ENCODE measurements around the gene MYO1F.
A peak's percentile ranks its signal among the peaks of the same experiment; 100 is the strongest.
"Not testable (repeated sequence)": the region's sequence is repeated elsewhere in the genome, so short reads cannot be mapped to it uniquely, and the experiment has no call there.

Gene MYO1F

DNA sequence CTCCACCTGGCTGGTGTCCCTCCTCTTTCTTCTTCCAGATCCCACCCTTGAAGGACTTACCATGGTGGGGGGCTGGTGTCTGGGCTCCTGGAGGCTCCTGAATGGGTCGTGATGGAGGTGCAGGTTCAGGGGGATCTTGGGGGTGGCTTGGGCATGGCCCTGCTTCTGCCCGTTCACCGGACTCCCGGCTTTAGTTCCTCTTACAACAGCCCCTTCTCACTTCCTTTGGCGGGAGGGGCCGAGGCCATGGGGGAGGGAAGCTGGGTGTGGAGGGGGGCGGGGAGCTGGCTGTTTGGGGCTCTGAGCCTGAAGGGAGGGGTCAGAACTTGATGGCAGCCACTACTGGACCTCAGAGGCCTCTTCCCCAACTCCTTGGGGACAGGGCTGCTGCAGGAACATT, at the start of gene MYO1F:
Gene MYO1F, minus strand, starts transcription at position 196 of the 400 bp plus-strand sequence. Its CDS starts 133 bp downstream, at position 63.
- DNase-seq (ENCODE audit: low read depth in 2 of 2) = no peak

DNA sequence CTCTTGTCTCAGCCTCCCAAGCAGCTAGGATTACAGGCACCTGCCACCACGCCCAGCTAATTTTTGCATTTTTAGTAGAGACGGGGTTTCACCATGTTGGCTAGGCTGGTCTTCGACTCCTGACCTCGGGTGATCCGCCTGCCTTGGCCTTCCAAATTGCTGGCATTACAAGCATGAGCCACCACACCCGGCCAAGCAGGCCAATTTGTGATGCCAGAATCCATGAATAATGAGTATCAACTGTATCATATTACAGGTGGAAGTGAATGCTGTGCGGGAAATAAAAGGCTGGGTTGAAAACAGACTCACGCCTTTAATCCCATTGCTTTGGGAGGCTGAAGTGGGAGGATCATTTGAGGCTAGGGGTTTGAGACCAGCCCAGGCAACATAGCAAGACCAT, 49.6 kb upstream of the MYO1F start:
- DNase-seq (ENCODE audit: low read depth in 2 of 2) = no peak

DNA sequence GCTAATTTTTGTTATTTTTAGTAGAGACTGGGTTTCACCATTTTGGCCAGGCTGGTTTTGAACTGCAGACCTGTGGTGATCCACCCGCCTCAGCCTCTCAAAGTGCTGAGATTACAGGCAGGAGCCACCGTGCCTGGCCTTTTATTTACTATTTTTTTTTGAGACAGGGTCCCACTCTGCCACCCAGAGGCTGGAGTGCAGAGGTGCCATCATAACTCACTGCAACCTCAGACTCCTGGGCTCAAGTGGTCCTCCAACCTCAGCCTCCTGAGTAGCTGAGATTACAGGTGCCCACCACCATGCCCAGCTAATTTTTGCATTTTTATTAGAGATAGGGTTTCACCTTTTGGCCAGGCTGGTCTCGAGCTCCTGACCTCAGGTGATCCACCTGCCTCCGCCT, 45.6 kb upstream of the MYO1F start:
- not testable (repeated sequence) for DNase-seq (ENCODE audit: low read depth in 2 of 2)

DNA sequence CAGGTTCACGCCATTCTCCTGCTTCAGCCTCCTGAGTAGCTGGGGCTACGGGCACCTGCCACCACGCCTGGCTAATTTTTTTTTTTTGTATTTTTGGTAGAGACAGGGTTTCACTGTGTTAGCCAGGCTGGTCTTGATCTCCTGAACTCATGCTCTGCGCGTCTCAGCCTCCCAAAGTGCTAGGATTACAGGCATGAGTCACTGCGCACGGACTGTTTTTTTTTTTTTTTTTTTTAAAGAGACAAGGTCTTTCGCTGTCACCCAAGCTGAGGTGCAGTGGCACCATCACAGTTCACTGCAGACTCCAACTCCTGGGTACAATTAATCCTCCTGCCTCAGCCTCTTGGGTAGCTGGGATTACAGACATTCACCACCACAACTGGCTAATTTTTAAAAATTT, 41.5 kb upstream of the MYO1F start:
- DNase-seq (ENCODE audit: low read depth in 2 of 2) = no peak

DNA sequence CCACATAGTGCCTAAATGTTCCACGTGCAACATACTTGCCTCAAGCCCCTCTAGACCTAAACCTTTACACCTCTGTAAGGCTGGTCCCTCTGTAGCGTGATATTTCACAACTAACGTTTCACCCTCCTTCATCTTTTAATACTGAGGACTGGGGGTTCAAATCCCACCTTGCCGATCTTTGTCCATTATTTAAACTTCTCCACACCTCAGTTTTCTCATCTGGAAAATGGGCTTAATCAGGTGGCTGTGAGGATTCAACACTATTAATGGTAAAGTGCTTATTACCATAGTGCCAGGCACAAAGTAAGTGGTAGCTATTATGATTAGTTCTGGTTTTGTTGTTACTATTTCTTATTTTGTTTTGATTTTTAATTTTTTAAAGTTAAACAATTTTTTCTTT, 40.7 kb upstream of the MYO1F start:
- no peak for DNase-seq (ENCODE audit: low read depth in 2 of 2)

DNA sequence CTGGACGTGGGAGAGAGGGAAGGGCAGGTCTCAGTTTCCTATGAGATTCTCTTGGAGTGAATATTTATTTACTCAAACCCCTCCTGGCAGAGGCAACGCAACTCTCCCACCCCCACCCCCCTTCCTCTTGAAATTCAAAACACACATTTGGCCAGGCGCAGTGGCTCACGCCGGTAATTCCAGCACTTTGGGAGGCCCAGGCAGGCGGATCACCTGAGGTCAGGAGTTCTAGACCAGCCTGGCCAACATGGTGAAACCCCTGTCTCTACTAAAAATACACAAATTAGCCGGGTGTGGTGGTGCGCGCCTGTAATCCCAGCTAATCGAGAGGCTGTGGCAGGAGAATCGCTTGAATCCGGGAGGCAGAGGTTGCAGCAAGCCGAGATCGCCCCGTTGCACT, 40.1 kb upstream of the MYO1F start:
- not testable (repeated sequence) for DNase-seq (ENCODE audit: low read depth in 2 of 2)

DNA sequence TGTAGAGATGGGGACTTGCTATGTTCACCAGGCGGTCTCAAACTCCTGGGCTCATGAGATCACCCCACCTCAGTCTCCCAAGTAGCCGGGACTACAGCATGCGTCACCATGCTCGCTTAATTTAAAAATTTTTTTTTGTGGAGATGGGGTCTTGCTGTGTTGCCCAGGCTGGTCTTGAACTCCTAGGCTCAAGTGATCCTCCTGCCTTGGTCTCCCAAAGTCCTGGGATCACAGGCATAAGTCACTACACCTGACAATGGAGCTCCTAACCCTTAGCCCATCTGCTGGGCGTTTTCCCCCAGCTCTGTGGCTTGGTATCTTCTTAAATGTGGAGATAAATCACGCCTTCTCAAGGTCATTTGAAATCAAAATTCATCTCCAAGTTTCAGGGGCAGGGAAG, 39.6 kb upstream of the MYO1F start:
- DNase-seq (ENCODE audit: low read depth in 2 of 2) = no peak

DNA sequence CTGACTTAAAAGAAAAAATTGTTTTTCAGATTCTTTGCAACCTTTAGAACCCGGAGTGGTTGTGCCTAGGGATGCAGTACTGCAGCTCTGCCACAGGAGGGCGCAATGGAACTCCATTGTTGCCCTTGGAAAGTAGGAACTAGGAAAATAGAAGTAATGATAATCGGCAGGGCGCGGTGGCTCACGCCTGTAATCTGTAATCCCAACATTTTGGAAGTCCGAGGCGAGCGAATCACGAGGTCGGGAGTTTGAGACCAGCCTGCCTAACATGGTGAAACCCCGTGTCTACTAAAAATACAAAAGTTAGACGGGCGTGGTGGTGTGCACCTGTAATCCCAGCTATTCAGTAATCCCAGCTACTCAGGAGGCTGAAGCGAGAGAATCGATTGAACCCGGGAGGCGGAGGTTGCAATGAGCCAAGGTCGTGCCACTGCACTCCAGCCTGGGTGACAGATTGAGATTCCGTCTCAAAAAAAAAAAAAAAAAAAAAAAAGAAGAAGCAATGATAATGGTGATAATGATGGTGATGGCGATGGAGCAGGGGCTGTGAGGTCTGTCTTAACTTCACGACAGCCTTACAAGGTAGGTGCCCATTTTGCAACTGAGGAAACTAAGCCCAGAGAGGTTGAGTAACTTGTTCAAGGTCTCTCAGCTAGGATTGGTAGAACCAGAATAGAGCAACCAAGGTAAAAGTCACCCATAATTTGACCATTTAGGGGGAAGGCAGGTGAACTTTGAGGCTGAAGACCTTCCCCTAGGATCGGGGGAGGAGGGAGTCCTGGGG, 38.8 kb upstream of the MYO1F start:
- DNase-seq (ENCODE audit: low read depth in 2 of 2) = peak; percentile 32 to 50

DNA sequence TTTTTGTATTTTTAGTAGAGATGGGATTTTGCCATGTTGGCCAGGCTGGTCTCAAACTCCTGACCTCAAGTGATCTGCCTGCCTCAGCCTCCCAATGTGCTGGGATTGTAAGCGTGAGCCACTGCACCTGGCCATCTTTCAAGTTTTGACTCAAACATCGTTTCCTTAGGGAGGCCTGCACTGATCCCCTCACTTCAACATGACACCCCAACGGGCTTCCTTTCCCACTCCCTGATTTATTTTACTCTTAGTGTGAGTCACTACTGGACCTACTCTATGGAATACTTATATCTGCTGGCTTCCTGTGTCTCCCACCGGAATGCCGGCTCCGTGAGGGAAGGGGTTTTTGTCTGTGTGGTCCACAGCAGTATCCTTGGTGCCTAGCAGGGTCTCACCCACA, 37.8 kb upstream of the MYO1F start:
- DNase-seq (ENCODE audit: low read depth in 2 of 2) = no peak

DNA sequence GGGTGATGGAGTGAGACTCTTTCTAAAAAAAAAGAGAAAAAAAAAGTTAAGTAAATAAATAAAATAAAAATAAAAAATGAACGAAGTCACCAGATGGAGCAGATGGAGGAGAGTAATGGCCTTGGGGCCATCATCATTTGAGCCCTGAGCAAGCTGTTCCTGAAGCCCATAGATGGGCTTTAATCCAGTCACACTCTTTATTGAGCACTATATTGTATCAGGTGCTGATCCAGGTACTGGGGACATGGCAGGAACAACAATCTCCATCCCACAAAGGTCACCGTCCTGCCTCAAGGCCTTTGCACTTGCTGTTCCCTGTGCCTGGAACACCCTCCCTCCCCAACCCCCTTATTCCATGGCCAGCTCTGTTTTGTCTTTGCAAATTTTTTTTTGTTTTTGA, 37.2 kb upstream of the MYO1F start:
- no peak for DNase-seq (ENCODE audit: low read depth in 2 of 2)

DNA sequence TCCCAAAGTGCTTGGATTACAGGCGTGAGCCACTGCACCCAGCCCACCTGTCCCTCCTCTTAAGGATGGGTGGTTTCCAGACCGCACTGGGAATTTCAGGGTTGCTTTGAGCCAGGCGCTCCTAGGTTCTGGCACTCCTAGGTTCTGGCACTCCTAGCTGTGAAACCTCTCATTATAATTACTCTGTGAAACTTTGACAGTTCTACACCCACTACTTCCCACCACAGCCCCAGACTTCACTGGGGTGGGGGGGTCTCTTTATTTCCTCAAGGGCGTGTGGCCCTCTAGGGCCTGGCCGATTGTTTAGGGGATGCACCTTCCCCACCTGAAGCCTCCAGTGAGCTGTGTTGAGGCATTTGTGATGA, 35.5 kb upstream of the MYO1F start:
- no peak for DNase-seq (ENCODE audit: low read depth in 2 of 2)

DNA sequence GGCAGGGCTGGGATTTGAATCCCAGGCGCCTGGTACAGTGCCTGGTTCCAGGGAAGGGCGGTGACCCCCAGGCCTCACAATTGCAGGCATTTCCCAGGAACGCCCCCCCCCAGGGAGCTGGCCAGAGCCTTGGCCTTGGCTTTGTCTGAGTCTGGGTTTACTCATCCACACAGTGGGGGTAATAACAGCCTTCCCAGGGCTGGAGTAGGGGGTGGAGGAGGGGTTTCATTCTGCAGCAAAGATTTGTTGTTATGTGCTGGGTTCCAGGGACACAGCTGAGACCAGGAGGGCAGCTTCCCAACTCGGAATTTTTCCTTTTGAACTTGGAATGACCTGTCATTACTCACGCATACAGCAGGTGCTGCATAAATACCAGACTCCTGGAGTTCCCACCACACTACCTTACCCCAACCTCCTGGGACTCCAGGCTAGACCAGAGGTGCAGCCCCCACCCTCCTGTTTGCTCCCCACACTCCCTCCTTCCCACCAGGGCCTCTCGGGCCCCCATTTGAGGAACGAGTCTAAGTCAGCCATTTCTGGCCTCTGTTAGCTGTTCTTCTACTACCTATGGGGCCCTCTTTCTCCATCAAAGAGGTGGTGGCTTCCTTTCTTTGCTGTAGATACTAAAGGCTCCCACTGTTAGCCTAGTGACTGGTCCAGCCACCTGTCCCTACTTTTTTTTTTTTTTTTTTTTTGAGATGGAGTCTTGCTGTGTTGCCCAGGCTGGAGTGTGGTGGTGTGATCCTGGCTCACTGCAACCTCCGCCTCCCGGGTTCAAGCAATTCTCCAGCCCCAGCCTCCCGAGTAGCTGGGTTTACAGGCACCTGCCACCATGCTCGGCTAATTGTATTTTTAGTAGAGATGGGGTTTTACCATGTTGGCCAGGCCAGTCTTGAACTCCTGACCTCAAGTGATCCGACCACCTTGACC, 34.9 kb upstream of the MYO1F start:
- DNase-seq (ENCODE audit: low read depth in 2 of 2) = no peak

DNA sequence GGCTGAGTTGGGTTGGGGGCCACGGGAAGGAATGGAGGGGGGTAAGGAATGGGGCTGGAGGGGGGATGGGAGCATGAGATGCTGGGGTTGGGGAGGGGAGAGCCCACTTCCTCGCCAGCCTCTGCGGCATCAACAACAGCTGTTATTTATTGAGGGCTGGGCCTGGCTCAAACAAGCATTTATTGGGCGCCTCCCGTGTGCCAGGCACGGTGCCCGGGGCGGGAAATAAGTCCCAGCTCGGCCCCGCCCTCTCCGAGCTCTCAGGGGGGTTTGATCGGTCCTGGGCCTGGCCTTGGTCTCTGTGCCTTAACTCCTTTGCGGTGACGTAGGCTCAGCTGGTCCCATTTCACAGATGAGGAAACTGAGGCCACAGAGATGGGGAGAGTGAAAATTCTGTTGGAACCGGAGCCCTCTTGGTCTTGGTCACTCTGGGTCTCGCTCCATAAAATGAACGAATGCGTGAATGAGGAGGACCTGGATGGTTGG, 34.2 kb upstream of the MYO1F start:
- no peak for DNase-seq (ENCODE audit: low read depth in 2 of 2)

DNA sequence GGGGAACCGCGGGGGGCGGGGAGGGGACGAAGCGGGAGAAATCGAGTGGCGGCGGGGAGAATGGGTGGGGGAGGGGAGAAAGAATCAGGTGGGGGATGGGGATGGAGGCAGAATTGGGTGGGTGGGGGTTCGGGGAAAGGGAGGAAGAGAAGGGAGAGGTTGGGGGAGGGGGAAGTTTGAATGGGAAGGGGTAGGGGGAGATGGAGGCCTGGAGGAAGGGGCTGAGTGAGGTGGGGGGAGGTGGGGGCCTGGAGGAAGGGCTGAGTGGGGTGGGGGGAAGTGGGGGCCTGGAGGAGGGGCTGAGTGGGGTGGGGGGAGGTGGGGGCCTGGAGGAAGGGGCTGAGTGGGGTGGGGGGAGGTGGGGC, 33.7 kb upstream of the MYO1F start:
- DNase-seq (ENCODE audit: low read depth in 2 of 2) = no peak

DNA sequence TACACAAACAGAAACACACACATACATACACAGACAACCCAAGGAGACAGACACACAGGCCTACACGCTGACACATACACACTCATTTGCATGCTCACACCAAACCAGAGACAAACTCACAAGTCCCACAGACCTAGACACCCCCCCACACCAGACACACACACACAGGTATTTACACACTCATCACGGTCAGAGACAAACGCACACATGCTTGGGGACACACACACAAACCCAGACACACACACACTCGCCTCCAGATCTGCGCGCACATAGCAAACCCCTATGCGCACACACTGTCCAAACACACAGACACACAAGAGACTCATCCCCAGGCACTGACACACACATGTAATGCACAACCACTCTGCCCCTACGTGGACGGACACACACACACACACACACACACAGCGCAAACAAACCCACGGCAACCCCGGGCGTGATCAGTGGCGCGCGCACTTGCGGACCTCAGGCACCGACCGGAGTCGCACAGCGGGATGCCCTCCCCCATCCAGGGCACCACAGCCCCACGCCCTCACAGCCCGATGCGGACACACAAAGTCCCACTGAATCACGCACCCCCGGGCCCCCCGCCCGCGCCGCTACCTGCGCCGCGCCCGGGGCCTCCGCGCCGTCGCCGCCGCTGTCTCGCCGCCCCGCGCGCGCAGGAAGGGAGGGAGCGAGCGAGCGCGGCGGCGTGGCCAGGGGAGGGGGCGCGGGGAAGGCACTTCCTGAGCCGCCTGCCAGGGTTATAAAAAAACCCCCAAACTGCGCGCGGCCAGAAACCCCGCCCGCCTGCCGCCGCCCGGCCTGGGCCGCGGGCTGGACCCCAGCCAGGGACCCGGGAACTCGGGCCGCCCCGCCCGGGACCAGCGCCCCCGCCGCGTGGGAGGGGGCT, 33.0 kb upstream of the MYO1F start, which contains the start of gene ADAMTS10:
Gene ADAMTS10, minus strand, starts transcription at position 675 of the 895 bp plus-strand sequence. CDS start 5,005 bp downstream, outside the sequence.
- DNase-seq (ENCODE audit: low read depth in 2 of 2) = no peak

DNA sequence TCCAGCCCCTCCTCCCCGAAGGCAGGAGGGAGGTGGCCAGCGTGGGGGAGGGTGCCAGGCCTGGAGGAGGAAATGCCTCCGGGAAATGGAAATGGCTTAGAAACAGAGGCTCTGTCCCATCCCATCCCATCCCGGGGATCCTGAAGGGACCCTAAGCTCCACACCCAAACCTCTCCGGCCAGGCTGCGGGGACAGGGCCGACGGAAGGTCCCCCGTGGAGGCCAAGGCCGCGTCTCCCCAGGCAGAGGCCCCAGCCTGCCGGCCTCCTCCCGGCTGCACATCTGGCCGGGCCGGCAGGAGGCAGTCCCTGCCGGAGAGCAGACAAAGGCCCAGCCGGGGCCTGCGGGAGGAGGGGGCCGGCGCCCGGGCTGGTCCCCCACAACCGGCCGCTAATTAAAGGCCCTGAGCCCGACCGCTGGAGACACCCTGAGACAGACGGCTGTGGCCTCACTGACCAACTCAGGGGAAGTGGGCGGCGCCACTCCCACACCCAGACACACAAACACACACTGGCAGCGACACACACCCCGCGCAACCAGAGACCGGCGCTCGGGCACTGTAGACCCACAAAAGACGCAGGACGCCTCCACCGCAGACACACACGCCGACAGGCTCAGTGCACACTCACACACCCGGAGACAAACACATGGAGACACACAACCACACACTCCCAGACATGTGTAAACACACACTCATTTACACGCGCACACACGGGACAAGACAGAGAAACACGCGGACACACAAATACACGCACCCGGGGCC, 32.2 kb upstream of the MYO1F start:
- no peak for DNase-seq (ENCODE audit: low read depth in 2 of 2)

DNA sequence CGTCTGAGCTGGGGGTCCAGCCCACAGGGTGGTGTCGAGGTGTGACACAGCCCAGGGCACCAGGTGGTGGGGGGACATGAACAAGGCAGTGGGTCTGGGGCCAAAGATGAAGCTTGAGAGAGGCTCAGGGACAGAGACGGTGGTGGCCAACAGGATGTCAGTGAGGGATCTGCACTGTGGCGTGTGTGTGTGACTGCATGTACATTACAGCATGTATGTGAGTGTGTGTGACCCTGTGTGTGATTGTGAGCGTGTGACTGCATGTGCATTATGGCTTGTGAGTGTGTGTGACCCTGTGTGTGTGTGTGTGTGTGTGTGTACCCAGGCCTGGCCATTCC, 31.7 kb upstream of the MYO1F start:
- no peak for DNase-seq (ENCODE audit: low read depth in 2 of 2)

DNA sequence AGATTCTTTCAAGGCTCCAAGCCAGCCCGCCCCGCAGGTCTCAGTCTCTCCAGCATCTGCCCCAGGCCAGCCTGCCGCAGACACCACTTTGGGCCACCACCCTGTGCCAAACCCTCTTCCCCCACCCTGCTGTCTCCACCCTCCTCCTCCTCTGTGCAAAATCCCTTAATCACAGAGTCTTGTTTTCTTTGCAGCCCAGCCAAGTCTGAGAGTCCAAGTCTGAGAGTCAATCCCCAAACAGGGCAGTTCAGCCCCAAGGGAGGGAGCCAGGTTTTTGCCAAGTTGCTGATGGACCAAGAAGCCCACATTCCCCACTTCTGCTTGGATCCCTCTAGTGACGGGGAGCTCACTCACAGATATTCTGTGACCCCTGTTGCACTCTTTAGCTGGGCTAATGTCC, 30.1 kb upstream of the MYO1F start:
- no peak for DNase-seq (ENCODE audit: low read depth in 2 of 2)

DNA sequence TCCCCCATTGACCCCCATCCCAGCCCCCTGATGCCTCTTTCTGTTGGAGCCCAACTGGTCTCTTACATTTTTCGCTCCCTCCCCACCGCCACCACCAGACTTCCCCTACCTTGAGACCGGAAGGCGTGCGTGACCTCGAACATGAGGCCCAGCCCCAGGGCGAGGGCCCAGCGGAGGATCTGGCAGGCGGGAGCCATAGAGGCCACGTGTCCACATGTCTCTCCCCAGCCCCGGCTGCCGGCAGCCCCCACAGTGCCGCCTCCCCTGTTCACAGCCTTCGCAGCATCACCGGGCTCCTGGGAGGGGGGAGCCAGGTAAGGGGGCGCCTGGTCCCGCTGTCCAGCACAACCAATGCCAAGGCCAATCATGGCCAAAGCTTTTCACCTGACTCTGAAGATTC, 28.3 kb upstream of the MYO1F start:
- DNase-seq (ENCODE audit: low read depth in 2 of 2) = no peak

DNA sequence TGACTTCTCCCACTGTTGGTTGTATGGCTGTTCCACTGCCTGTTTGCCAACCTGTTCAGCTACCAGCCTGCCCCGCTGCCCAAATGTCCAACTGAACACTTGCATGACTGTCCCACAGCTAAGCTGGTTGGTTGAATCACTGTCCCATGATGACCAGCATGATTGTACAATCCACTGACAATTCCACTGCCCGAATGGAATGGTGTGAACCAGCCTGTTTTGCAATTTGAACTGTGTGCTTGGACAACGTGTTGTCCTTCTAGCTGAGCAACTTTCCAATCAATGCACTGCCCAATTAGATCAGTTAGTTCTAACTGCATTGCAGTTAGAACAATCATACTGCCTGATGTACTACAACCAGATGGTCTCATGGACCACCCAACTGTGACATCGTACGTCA, 24.6 kb upstream of the MYO1F start:
- DNase-seq (ENCODE audit: low read depth in 2 of 2) = no peak

DNA sequence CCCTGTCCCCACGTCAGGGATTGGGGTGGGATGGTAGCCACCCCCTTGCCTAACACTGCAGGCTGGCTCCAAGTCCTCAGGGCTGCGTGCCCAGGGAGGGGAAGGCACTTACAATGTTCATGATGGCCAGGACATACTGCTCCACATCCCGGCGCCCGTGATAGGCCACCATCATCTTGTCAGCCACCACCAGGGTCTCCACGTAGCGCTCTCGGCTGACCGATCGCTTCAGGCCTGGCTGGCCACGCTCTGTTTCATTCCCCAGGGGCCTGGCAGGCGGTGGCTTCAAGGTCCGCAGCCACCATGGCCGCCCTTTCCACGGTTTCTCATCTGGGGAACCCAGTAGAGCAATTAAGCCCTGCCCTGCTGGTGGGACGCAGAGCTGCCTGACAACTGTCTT, 23.6 kb upstream of the MYO1F start:
- DNase-seq (ENCODE audit: low read depth in 2 of 2) = no peak
